Hindlimb muscle (tissue), 1 donor: ENCODE measurements around the gene SLC9C1. TPM values are rescaled to one million over a fixed set of nuclear protein-coding genes. Genes with fewer than 3 reads are reported as not detected.

Source experiments
- DNase-seq: peaks from one replicate; pipeline ENCODE4 v3.0.0-alpha.2; 2013
- polyA plus RNA-seq: library from polyadenylated mRNA; unstranded; fragments of 120-200 nt; gene quantifications from one replicate; pipeline ENCODE4 v1.2.1, GENCODE V29; 2013; ENCODE audit not compliant: insufficient read length

Gene SLC9C1
- polyA plus RNA-seq, 1 donor: 0.10 TPM

DNA sequence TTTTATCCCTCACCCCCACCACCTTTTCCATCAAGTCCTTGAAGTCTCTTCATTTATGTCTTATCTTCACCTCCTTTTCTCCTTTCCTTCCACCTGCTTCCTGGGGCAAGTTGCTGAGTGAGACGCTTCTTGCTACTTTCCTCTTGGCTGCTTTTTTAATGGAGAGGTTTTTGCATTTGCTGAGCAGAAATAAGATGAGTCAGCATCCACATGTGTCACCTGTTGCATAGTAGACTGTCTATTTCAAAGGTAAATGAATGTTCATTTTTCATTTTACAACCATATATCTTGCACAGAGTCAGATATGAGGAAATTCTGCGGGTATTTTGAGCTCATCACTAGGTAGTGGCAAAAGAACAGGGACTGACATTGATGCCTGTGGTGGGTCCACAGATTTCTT is 189.2 kb downstream of the SLC9C1 start:
- DNase-seq: no peak

DNA sequence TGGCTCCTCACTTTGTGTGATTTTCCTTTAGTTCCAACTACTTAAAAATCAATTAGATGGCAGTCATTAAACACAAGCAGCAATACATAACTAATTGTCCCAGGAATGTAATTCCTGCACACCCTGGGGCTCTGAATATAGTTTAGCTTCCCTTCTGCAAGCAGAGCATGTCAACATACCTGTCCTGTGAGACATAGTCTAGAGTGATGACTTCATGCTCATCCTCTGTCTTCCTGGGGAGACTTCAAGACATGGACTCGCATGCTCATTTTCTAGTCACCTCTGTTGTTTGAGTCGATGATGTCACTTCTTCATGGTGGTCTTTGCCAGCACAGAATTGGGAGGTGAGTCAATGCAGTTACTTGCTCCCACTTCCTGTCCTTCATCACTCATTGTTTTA is 192.1 kb downstream of the SLC9C1 start:
- no peak for DNase-seq

DNA sequence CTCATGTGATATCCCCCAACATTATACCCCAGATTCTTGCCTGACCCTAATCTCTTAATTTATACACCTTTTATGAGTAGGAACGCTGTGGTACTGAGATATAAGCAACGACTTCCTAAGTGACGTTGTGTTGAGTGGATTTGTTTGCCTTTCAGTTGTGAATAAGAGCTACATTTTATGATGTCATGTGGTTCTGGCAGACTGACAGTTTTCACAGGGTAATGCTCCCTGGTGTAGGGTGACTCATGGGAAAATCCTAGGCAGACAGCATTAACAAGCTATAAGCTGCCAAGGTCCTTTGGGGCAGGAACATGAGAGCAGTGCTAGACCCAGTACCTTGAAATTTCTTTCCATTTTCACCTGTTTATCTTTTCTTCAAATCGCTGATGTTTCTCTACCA is 196.6 kb downstream of the SLC9C1 start:
- DNase-seq: no peak

- DNase-seq: no peak
Measured at GRCh38 chr3:112096176-112096575, 197.8 kb downstream of the SLC9C1 start.

DNA sequence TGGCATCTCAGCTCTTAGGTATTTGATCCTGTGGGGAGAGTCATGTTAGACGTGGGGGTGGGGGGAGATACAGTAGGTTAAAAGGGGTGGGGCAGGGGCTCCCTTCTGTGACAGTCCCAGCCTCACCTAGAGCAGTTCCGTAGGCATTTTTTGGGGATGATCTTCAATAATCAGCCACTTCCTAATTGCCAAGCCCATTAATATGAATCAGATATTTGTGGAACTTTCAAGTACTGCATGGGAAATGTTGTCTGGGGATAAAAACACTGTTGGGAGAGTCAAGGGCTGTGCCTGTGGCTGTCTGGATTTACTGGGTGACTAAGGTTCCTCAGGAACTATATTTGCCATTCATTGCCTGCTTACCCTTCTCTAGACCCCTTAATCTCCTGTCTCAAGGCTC is 198.3 kb downstream of the SLC9C1 start:
- DNase-seq: no peak

GRCh38 chr3:112093180-112093522 is 200.9 kb downstream of the SLC9C1 start:
- no peak for DNase-seq

- DNase-seq: no peak
Measured at GRCh38 chr3:112092496-112093179, 201.4 kb downstream of the SLC9C1 start.

DNA sequence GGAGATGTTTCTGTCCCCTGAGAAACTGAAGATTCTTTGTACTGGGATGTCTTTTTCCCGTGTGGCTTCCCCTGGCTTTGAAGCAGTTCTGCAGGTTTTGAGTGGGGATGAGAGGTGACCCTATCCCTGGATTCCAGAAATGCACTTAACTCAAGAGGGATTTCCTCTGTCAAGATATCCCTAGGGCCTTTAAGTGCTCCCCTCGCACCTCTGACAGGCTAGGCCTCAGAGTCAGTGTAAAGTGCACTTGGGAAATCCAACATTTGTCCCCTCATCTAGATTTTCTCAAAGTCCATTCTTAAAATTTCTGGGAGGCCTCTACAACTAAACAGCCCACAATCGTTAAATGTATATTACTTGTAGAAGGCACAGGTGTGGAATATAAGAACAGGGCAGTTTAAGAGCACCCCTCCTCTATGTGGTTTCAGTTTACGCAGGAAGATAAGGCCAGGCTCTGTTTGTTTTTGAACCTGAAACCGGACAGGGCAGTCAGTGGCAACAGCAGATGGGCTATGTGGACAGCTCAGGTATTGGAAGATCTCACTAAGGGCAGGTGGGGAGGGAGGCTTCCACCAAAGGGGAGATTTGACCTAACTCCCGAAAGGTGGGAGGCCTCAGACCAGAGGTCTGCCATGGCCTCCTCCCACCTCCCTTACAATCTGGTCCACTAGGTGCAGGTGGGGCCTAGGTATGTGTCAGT is 203.0 kb downstream of the SLC9C1 start:
- DNase-seq: no peak

Other genes starting within 250 kb of the SLC9C1 start
- gene C3orf52, start 207.8 kb downstream of the SLC9C1 start, polyA plus RNA-seq: 3.0 TPM
- 0.80 TPM for gene GCSAM, start 161.0 kb downstream of the SLC9C1 start, polyA plus RNA-seq
- gene CD200, start 38.9 kb upstream of the SLC9C1 start, polyA plus RNA-seq: 10.7 TPM
- gene BTLA, start 205.3 kb upstream of the SLC9C1 start, polyA plus RNA-seq: 0.36 TPM